C4-2B (cell line): ENCODE measurements around the gene AP3S2.
"Not testable (repeated sequence)": the region's sequence is repeated elsewhere in the genome, so short reads cannot be mapped to it uniquely, and the experiment has no call there.

Experiments used
- H3K27ac ChIP-seq: fragments of 450-650 bp; 2 replicates; pipeline ENCODE4 v1.5.1; 2017
- CTCF ChIP-seq: fragments of 450-650 bp; conservative IDR thresholded peaks from 2 replicates; pipeline ENCODE4 v1.5.1; 2017; ENCODE audit warnings: mild to moderate bottlenecking
- ZFX ChIP-seq: fragments of 450-650 bp; IDR thresholded peaks from 2 replicates; pipeline ENCODE4 v1.6.1; 2017

Gene AP3S2

DNA sequence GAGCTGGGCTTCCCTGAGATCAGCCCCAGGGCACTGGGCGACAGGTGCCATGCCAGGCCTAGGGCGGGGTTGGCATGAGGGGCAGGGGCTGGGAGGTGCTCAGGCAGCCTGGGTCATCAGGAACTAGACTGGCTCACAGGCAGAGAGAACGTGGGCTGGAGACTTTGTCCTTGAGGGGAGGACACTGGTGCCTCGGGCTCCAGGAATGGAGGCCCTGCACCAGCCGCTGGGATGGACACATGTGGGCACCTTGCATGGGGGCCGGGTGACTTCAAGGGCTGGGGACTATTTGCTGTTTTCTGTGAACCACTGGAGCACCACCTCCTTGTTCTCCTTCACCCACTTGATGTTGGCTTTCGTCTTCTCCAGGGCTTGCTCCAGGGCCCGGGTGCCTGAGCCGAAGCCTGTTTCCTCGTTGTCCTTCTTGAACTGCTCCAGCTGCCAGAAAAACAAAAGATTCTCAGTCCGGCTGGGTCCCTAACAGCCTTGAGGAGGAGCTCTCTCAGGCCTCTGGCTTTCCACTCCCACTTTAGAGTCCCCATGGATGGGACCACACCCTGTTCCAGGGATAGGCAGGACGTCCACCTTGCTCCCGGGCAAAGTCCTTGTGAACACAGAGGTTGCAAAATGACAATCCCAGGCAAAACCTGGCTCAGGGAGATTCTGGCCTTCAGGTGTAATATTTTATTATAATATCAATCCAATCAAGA, 108.6 kb downstream of the AP3S2 start:
- no peak overlapping the region for H3K27ac ChIP-seq
- TF ChIP-seq CTCF (no peak), ZFX (no peak)

GRCh38 chr15:89784686-89784960, 109.2 kb downstream of the AP3S2 start:
- no peak for TF ChIP-seq ZFX
- TF ChIP-seq CTCF, result no peak
- H3K27ac ChIP-seq, result no peak overlapping the region

- no peak overlapping the region for H3K27ac ChIP-seq
These were observed 109.7 kb downstream of the AP3S2 start for GRCh38 chr15:89783861-89784685.

DNA sequence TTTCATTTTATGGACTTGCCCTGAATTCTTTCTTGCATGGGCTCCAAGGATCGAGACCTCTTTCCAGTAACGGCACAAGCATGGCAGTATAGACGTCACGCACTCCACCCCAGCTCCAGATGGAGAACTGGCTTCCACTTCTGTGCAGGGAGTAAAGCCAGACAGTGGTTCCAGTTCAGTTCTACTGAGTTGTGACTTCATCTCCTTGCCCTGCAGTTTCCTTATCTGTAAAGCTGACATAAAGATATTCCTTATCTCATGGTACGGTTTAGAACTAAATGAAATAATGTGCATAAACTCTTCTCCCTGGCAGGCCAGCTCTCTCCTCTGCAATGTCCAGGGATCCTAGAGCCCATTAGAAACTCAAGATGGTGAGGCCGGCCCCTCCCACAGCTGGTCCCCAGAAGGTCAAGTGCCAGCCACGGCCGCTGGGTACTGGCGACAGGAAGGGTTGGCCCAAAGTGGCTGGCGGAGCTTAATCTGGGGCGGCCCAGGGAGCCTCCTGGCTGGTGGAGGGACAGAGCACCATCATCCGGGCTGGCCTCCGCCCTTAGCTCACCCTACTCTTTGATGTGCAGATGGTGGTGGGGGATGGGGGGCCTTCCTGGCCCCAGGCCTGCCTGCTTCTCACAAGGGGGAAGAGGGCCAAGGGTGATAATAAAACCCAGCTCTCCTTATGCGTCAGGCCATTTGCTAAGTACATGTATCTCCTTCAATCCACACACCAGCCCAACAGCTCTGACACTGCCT, 110.5 kb downstream of the AP3S2 start:
- TF ChIP-seq ZFX, result no peak
- no peak for TF ChIP-seq CTCF
- H3K27ac ChIP-seq, result no peak overlapping the region

More at GRCh38 chr15:89783861-89784685, 109.7 kb downstream of the AP3S2 start:
- TF ChIP-seq ZFX (no peak), CTCF (no peak)

DNA sequence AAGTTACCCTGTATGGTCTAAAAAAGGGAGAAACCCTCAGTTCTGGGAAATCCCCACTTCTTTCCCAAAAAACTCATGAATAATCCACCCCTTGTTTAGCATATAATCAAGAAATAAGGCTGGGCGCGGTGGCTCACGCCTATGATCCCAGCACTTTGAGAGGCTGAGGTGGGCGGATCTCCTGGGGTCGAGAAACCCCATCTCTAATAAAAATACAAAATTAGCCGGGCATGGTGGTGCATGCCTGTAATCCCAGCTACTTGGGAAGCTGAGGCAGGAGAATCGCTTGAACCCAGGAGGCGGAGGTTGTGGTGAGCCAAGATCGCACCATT, 111.2 kb downstream of the AP3S2 start:
- H3K27ac ChIP-seq, result not testable (repeated sequence)

DNA sequence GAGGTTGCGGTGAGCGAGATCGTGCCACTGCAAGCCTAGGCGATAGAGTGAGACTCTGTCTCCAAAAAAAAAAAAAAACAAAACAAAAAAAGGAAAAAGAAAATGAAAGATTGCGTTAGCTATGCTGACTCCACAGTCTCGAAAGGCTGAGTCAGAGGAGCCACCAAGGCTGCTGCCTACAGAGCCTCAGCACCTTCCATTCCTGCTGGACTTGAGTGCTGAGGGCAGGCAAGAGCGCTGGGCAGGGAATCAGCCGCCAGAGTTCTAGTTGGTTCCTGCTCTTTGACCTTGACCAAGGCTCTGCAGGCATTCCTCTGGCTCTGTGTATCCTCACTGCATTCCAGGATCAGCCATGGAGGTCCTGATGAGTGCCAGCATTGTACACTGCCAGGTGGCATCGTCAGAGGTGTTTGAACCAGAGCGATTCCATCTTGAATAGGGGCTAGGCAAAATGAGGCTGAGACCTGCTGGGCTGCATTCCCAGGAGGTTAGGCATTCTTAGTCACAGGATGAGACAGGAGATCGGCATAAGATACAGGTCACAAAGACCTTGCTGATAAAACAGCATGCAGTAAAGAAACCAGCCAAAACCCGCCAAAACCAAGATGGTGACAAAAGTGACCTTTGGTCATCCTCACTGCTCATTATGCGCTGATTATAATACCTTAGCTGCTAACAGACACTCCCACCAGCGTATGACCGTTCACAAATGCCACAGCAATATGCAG, 111.7 kb downstream of the AP3S2 start:
- H3K27ac ChIP-seq, result no peak overlapping the region
- TF ChIP-seq CTCF (no peak), ZFX (no peak)

GRCh38 chr15:89781055-89781454, 112.7 kb downstream of the AP3S2 start:
- H3K27ac ChIP-seq, result peak overlapping the region; percentile 13; the same call in 1 of the 2 replicates
- TF ChIP-seq ZFX (no peak), CTCF (no peak)
